ENCODE data around the gene SLC41A3.

Gene SLC41A3

DNA sequence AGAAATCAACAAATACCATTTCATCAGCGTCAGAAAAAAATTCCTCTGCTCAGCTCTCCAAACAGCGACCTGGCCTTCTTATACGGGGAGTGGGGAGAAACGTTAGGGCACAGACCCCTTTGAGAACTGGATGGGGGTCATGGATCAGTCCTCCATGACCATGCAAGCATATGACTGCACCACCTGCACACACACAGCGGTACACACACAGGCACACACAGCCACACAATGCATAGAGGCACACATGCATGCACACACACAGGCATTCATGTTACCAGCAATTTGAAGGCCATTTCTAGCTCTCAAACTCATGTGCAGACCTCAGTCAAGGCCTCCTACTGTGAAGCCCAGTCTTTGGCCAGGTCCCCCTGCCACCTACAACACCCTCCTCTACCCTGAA, 50.2 kb downstream of the SLC41A3 start:
- TF ChIP-seq, protein P1, sequence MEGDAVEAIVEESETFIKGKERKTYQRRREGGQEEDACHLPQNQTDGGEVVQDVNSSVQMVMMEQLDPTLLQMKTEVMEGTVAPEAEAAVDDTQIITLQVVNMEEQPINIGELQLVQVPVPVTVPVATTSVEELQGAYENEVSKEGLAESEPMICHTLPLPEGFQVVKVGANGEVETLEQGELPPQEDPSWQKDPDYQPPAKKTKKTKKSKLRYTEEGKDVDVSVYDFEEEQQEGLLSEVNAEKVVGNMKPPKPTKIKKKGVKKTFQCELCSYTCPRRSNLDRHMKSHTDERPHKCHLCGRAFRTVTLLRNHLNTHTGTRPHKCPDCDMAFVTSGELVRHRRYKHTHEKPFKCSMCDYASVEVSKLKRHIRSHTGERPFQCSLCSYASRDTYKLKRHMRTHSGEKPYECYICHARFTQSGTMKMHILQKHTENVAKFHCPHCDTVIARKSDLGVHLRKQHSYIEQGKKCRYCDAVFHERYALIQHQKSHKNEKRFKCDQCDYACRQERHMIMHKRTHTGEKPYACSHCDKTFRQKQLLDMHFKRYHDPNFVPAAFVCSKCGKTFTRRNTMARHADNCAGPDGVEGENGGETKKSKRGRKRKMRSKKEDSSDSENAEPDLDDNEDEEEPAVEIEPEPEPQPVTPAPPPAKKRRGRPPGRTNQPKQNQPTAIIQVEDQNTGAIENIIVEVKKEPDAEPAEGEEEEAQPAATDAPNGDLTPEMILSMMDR (IDR thresholded peaks at IDR 0.05; ENCODE audit: low read depth, low read length, poor library complexity, severe bottlenecking) = no peak
- no peak for TF ChIP-seq EZH2phosphoT487 (IDR thresholded peaks at IDR 0.05; ENCODE audit: borderline replicate concordance, low read length)
- H3K27me3 ChIP-seq (ENCODE audit: control insufficient read depth, low read length) = no peaks in the 10 kb centered on the region
- H3K4me1 ChIP-seq (ENCODE audit: control insufficient read depth, low read length) = no peaks in the 10 kb centered on the region
- H4K20me1 ChIP-seq (ENCODE audit: control insufficient read depth, insufficient read depth, low read depth, low read length) = no peaks in the 10 kb centered on the region
- H3F3A ChIP-seq (ENCODE audit: control insufficient read depth, insufficient read depth) = no peaks in the 10 kb centered on the region
- peaks cover under 1% of the 10 kb centered on the region; the same call in 1 of the 2 replicates for H3K9me3 ChIP-seq (ENCODE audit: control insufficient read depth, insufficient read depth, low read length)
- H3K4me3 ChIP-seq (ENCODE audit: low read length) = no peak overlapping the region
- peaks cover 1% of the 10 kb centered on the region; the same call in 1 of the 2 replicates for H3K36me3 ChIP-seq (ENCODE audit: control insufficient read depth, low read length)
- H3K9me2 ChIP-seq (replicated peaks; ENCODE audit: control insufficient read depth, low read length) = no peaks in the 10 kb centered on the region
- H3K4me2 ChIP-seq (ENCODE audit: low read length) = no peak overlapping the region
- H3K79me2 ChIP-seq (ENCODE audit: control insufficient read depth, low read length) = no peaks in the 10 kb centered on the region
- H3K27ac ChIP-seq (ENCODE audit: low read depth, low read length) = no peak overlapping the region

DNA sequence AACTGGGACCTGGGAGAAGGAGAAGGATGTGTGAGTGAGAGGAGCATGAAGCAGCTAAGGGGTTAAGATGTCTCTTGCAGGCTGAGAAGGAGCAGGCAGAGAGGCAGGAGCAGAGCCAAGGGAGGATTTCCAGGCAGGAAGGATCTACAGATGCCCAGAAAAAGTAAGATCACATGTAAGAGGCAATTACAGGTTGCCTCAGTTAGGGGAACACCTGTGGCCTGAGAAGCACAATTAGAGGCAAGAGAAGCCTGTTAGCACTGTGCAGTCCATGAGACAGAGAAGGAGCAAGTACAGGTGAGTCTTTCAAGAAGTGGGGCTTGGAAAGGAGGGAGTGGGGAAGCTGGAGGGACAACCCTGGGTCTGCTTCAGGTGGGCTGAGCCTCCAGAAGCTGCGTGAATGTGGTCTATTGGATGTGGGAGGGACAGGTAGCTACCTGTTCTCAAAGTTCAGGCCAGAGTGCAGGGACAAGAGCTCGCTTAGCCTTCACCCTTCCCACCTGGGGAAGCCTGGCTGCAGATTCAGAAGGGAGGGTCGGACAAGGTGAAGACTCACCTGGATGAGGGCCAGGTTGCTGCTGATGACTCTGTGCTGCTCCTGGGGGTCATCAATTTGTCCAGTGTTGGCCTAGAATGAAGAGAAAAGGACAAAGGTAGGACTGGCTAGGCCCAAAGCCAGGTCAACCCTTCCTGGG, 50.7 kb downstream of the SLC41A3 start:
- H4K20me1 ChIP-seq (ENCODE audit: control insufficient read depth, insufficient read depth, low read depth, low read length) = no peaks in the 10 kb centered on the region
- peaks cover 7% of the 10 kb centered on the region; the same call in 1 of the 2 replicates for H3K36me3 ChIP-seq (ENCODE audit: control insufficient read depth, low read length)
- no peaks in the 10 kb centered on the region for H3K27me3 ChIP-seq (ENCODE audit: control insufficient read depth, low read length)
- H3K4me3 ChIP-seq (ENCODE audit: low read length) = no peak overlapping the region
- TF ChIP-seq EZH2phosphoT487 (IDR thresholded peaks at IDR 0.05; ENCODE audit: borderline replicate concordance, low read length) = no peak
- TF ChIP-seq, protein P1 (IDR thresholded peaks at IDR 0.05; ENCODE audit: low read depth, low read length, poor library complexity, severe bottlenecking) = no peak
- H3F3A ChIP-seq (ENCODE audit: control insufficient read depth, insufficient read depth) = no peaks in the 10 kb centered on the region
- no peaks in the 10 kb centered on the region for H3K79me2 ChIP-seq (ENCODE audit: control insufficient read depth, low read length)
- H3K4me2 ChIP-seq (ENCODE audit: low read length) = no peak overlapping the region
- H3K4me1 ChIP-seq (ENCODE audit: control insufficient read depth, low read length) = no peaks in the 10 kb centered on the region
- no peak overlapping the region for H3K27ac ChIP-seq (ENCODE audit: low read depth, low read length)
- H3K9me2 ChIP-seq (replicated peaks; ENCODE audit: control insufficient read depth, low read length) = no peaks in the 10 kb centered on the region
- peaks cover 7% of the 10 kb centered on the region for H3K9me3 ChIP-seq (ENCODE audit: control insufficient read depth, insufficient read depth, low read length)

DNA sequence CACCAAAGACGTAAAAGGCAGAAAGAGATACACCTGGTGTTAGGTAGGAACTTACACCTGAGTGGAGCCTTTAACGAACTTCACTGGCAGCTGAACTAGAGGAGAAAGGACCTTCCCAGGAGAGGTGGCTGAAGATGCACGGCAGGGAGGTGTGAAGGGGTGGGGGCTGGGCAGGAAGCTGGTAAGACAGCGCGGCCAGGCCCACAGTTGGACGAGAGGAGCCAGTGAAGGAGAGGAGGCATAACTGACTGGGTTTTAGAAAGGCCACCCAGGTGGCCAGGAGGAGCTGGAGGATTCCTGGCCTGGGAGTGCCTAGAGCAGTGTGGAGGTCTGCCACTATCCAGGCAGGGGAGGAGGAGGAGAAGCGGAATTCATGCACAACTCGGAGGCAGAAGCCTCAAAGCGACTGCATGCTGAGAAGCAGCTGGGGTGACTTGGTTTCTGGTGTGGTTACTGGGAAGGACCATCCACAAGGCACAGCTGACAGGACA, 51.9 kb downstream of the SLC41A3 start:
- H3K27ac ChIP-seq (ENCODE audit: low read depth, low read length) = no peak overlapping the region
- no peaks in the 10 kb centered on the region for H3K79me2 ChIP-seq (ENCODE audit: control insufficient read depth, low read length)
- TF ChIP-seq EZH2phosphoT487 (IDR thresholded peaks at IDR 0.05; ENCODE audit: borderline replicate concordance, low read length) = no peak
- TF ChIP-seq, protein P1 (IDR thresholded peaks at IDR 0.05; ENCODE audit: low read depth, low read length, poor library complexity, severe bottlenecking) = no peak
- no peaks in the 10 kb centered on the region for H3K27me3 ChIP-seq (ENCODE audit: control insufficient read depth, low read length)
- H3K4me3 ChIP-seq (ENCODE audit: low read length) = no peak overlapping the region
- no peaks in the 10 kb centered on the region for H3K4me1 ChIP-seq (ENCODE audit: control insufficient read depth, low read length)
- H3F3A ChIP-seq (ENCODE audit: control insufficient read depth, insufficient read depth) = no peaks in the 10 kb centered on the region
- H4K20me1 ChIP-seq (ENCODE audit: control insufficient read depth, insufficient read depth, low read depth, low read length) = no peaks in the 10 kb centered on the region
- peaks cover 13% of the 10 kb centered on the region for H3K9me3 ChIP-seq (ENCODE audit: control insufficient read depth, insufficient read depth, low read length)
- H3K36me3 ChIP-seq (ENCODE audit: control insufficient read depth, low read length) = peaks cover 8% of the 10 kb centered on the region; the same call in 1 of the 2 replicates
- no peak overlapping the region for H3K4me2 ChIP-seq (ENCODE audit: low read length)
- H3K9me2 ChIP-seq (replicated peaks; ENCODE audit: control insufficient read depth, low read length) = no peaks in the 10 kb centered on the region

All from DOHH2 (cell line).